Right atrium auricular region (tissue), 2 donors: ENCODE data around the gene ADIRF. TPM values are rescaled to one million over a fixed set of nuclear protein-coding genes. Genes with fewer than 3 reads are reported as not detected.
"Not testable (repeated sequence)": the region's sequence is repeated elsewhere in the genome, so short reads cannot be mapped to it uniquely, and the experiment has no call there.

Experiments used
- DNase-seq: peaks from one replicate; pipeline ENCODE4 v3.0.0-alpha.2; 2019; ENCODE audit warnings: low spot score
- H3K27ac ChIP-seq, 2 donors: fragments of 200-600 bp; sonication (generic); 1 replicate in 1 of 2; 2 replicates in 1 of 2; pipeline ENCODE4 v1.5.1; 2016 to 2019
- H3K27me3 ChIP-seq, 2 donors: fragments of 200-600 bp; sonication (generic); one replicate each; pipeline versions ENCODE4 v1.5.1 to v1.6.0; 2017 to 2019
- H3K36me3 ChIP-seq: fragments of 200-600 bp; sonication (generic); one replicate; pipeline ENCODE4 v1.5.1; 2016
- H3K4me1 ChIP-seq, 2 donors: fragments of 200-600 bp; sonication (generic); one replicate each; pipeline versions ENCODE4 v1.5.1 to v1.6.0; 2017 to 2019
- H3K4me3 ChIP-seq, 2 donors: fragments of 200-600 bp; sonication (generic); 1 replicate in 1 of 2; 2 replicates in 1 of 2; pipeline ENCODE4 v1.5.1; 2017 to 2019; ENCODE audit warnings: mild to moderate bottlenecking in 1 of 2, moderate library complexity in 1 of 2
- H3K9me3 ChIP-seq, 2 donors: fragments of 200-600 bp; sonication (generic); one replicate each; pipeline ENCODE4 v1.5.1; 2019
- total RNA-seq, 2 donors: library from RNA; depleted of rRNA; stranded (reverse); fragments of >200 nt; gene quantifications; one replicate each; pipeline ENCODE4 v1.1.0, GENCODE V29; 2016

The ADIRF gene
- total RNA-seq, 2 donors from 2014 or later: 67.8 to 195 TPM

DNA sequence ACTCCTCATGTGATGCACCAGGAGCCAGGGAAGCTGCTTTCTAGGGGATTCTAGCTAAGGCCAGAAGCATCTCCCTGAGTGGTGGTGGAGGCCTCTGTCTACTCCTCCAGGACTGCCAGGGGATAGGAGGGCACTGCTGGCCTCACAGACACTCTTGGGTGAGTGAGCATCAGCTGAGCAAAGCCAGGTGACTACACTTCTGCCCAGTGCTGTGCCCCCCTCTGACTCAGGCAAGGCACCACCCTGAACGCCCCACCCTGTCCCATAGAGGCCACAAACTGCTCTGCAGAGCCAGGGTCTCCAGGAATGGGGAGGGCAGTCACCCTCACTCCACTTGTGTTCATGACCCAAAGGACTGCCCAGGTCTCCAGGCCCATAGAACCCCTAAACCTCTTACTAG, 51.2 kb downstream of the ADIRF start:
- H3K9me3 ChIP-seq, DNase-seq, H3K27me3 ChIP-seq, H3K4me1 ChIP-seq, H3K36me3 ChIP-seq, H3K27ac ChIP-seq, H3K4me3 ChIP-seq: not testable (repeated sequence)

GRCh38 chr10:87020056-87020455, 51.8 kb downstream of the ADIRF start, which contains the start of gene FAM25A:
Gene FAM25A (plus strand): TSS chr10:87020294. CDS start chr10:87020325, 31 bp downstream.
- not testable (repeated sequence) for H3K27ac ChIP-seq, DNase-seq, H3K27me3 ChIP-seq, H3K9me3 ChIP-seq, H3K36me3 ChIP-seq, H3K4me1 ChIP-seq, H3K4me3 ChIP-seq

Other genes starting within 250 kb of the ADIRF start
- gene BMPR1A, start 211.9 kb upstream of the ADIRF start, total RNA-seq: 10 to 100 TPM; 28.6 to 41.2 TPM
- gene MMRN2, start 10.9 kb upstream of the ADIRF start, total RNA-seq: 10 to 100 TPM; 57.0 to 81.3 TPM
- 10 to 100 TPM; 20.9 to 33.8 TPM for gene SNCG, start 9.9 kb upstream of the ADIRF start, total RNA-seq
- gene FAM25A, start 51.8 kb downstream of the ADIRF start, total RNA-seq: not detected
- gene GLUD1, start 126.4 kb downstream of the ADIRF start, total RNA-seq: 10 to 100 TPM; 88.6 TPM
- 10 to 100 TPM; 13.5 to 16.5 TPM for gene SHLD2, start 126.7 kb downstream of the ADIRF start, total RNA-seq